RWPE2 (cell line): Measurements from ENCODE around the gene ZNF579.
A peak's percentile ranks its signal among the peaks of the same experiment; 100 is the strongest.

Experiments used
- ATAC-seq: fragments of 200-7000 bp; cut with Tn5 transposase; 3 replicates; pipeline ENCODE4 v1.9.1; 2021; ENCODE audit warnings: low read depth
- DNase-seq: peaks from one replicate; pipeline ENCODE4 v3.0.0-alpha.2; 2020; ENCODE audit warnings: low spot score
- H3K27ac ChIP-seq: fragments of 450-650 bp; 2 replicates; pipeline ENCODE4 v1.5.1; 2017; ENCODE audit warnings: mild to moderate bottlenecking; ENCODE audit not compliant: poor library complexity, severe bottlenecking
- H3K27me3 ChIP-seq: fragments of 250-450 bp; sonication (Bioruptor Pico); 2 replicates; pipeline ENCODE4 v1.5.1; 2021; ENCODE audit warnings: mild to moderate bottlenecking, moderate library complexity; ENCODE audit not compliant: insufficient read depth, poor library complexity, severe bottlenecking
- H3K36me3 ChIP-seq: fragments of 250-450 bp; sonication (Bioruptor Pico); 2 replicates; pipeline ENCODE4 v1.5.1; 2020; ENCODE audit warnings: low read depth, mild to moderate bottlenecking, moderate library complexity
- H3K4me1 ChIP-seq: fragments of 250-450 bp; sonication (Bioruptor Pico); 2 replicates; pipeline ENCODE4 v1.5.1; 2021; ENCODE audit warnings: mild to moderate bottlenecking, moderate library complexity; ENCODE audit not compliant: insufficient read depth, poor library complexity, severe bottlenecking
- H3K4me3 ChIP-seq: fragments of 250-450 bp; sonication (Bioruptor Pico); 2 replicates; pipeline ENCODE4 v1.5.1; 2021; ENCODE audit warnings: mild to moderate bottlenecking, moderate library complexity; ENCODE audit not compliant: severe bottlenecking
- H3K9me3 ChIP-seq: fragments of 250-450 bp; sonication (Bioruptor Pico); 2 replicates; pipeline ENCODE4 v1.5.1; 2021; ENCODE audit warnings: mild to moderate bottlenecking, moderate library complexity; ENCODE audit not compliant: severe bottlenecking
- TF ChIP-seq, protein P1 (sequence below): fragments of 450-650 bp; IDR thresholded peaks from one replicate; pipeline ENCODE4 v1.5.1; 2017; ENCODE audit warnings: mild to moderate bottlenecking, moderate library complexity; ENCODE audit not compliant: poor library complexity, severe bottlenecking

ZNF579 gene

GRCh38 chr19:55599468-55599841 is 18.8 kb upstream of the ZNF579 start, which contains the start of gene FIZ1:
Gene FIZ1, minus strand, starts transcription at chr19:55599517. Its CDS starts 1,652 bp downstream, at chr19:55597865.
- H3K27ac ChIP-seq: peak within 1 kb of the TSS; percentile 83
- DNase-seq (peak; percentile 95), ATAC-seq (peak; percentile 80)
- peak within 1 kb of the TSS; percentile 67 for H3K4me3 ChIP-seq
- peaks cover 24% of the 10 kb centered on the region for H3K36me3 ChIP-seq
- no peaks in the 10 kb centered on the region for H3K27me3 ChIP-seq
- H3K4me1 ChIP-seq: peaks cover 9% of the 10 kb centered on the region
- H3K9me3 ChIP-seq: no peaks in the 10 kb centered on the region
- TF ChIP-seq, protein P1, sequence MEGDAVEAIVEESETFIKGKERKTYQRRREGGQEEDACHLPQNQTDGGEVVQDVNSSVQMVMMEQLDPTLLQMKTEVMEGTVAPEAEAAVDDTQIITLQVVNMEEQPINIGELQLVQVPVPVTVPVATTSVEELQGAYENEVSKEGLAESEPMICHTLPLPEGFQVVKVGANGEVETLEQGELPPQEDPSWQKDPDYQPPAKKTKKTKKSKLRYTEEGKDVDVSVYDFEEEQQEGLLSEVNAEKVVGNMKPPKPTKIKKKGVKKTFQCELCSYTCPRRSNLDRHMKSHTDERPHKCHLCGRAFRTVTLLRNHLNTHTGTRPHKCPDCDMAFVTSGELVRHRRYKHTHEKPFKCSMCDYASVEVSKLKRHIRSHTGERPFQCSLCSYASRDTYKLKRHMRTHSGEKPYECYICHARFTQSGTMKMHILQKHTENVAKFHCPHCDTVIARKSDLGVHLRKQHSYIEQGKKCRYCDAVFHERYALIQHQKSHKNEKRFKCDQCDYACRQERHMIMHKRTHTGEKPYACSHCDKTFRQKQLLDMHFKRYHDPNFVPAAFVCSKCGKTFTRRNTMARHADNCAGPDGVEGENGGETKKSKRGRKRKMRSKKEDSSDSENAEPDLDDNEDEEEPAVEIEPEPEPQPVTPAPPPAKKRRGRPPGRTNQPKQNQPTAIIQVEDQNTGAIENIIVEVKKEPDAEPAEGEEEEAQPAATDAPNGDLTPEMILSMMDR: no peak

DNA sequence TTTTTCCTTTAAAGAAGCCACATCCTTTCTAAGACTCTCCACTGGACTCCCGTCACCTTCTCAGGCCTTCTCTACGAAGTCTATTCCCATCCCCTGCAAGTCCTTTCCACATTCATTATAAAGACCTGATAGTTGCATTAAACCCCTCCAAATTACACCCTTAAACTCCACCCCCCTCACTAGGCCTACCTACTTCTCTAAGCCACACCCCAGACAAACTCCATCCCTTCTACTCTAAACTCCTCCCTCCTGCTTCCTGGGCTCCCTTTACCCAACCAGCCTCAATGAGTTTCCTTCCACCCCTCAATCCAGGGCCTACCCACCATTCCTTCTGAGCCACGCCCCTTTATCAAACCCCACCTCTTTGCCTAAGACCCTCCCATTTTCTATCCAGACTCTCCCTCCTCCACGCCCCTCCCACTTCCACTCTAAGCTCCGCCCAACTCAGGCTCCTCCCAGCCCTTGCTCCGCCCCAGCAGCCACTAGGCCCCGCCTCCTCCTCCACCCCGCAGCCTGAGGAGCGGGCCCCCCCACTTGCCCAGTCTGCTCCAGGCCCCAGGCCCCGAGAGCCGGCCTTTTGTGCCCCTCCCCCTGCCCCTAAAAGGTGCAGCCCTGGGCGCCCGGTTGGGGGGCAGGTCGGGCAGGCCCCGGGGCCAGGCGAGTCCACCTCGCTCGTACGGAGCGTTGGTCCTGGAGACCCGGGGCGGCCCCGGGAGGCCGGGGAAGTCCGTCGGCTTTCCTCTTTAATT is 18.2 kb upstream of the ZNF579 start:
- Histone ChIP-seq H3K27ac (peak overlapping the region; percentile 83), H3K36me3 (peaks cover 24% of the 10 kb centered on the region), H3K27me3 (no peaks in the 10 kb centered on the region), H3K4me1 (peaks cover 9% of the 10 kb centered on the region), H3K9me3 (no peaks in the 10 kb centered on the region), H3K4me3 (peak overlapping the region; percentile 67)
- DNase-seq (peak; percentile 88), ATAC-seq (peak; percentile 63)
- TF ChIP-seq, protein P1: no peak

DNA sequence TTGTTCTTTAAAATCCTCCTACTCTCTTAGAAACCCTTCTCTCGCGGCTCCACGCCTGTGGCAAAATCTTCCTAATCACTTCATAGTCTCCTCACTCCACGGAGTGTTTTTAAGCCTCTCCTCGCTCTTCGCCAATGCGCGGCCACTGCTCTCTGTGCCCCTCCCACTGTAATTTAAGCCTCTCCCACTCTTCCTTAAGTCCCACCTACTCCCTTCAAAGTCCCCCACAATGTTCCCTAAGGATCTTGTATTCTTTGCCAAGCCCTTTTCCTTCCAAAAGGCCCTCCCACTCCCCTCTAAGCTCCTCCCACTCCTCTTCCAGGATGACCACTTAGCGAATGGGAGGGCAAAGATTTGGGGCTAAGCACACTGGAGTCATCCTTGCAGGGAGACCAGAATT is 17.4 kb upstream of the ZNF579 start:
- Histone ChIP-seq H3K36me3 (peaks cover 24% of the 10 kb centered on the region), H3K4me1 (peaks cover 9% of the 10 kb centered on the region), H3K27ac (no peak overlapping the region), H3K4me3 (no peak overlapping the region), H3K27me3 (no peaks in the 10 kb centered on the region), H3K9me3 (no peaks in the 10 kb centered on the region)
- TF ChIP-seq, protein P1: no peak
- DNase-seq (no peak), ATAC-seq (no peak)

DNA sequence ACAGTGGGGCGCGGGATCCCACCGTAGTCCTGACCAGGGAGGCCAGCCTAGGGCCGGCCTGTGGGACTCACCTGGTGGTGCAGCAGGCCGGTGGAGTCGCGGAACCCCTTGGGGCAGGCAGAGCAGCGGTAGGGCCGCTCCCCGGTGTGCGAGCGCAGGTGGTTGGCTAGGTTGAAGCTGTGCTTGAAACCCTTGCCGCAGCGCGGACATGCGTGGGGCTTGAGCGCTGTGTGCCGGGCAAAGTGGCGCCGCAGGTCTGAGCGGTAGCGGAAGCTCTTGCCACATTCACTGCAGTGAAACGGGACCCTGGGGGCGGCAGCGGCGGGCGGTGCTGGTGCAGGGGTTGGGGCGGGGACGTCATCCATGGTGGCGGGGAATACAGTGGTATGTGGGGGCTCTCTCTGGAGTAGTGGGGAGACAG is 16.9 kb upstream of the ZNF579 start:
- Histone ChIP-seq H3K9me3 (no peaks in the 10 kb centered on the region), H3K36me3 (peaks cover 24% of the 10 kb centered on the region), H3K27ac (no peak overlapping the region), H3K27me3 (no peaks in the 10 kb centered on the region), H3K4me3 (no peak overlapping the region), H3K4me1 (peaks cover 9% of the 10 kb centered on the region)
- TF ChIP-seq, protein P1: no peak
- DNase-seq (no peak), ATAC-seq (no peak)

DNA sequence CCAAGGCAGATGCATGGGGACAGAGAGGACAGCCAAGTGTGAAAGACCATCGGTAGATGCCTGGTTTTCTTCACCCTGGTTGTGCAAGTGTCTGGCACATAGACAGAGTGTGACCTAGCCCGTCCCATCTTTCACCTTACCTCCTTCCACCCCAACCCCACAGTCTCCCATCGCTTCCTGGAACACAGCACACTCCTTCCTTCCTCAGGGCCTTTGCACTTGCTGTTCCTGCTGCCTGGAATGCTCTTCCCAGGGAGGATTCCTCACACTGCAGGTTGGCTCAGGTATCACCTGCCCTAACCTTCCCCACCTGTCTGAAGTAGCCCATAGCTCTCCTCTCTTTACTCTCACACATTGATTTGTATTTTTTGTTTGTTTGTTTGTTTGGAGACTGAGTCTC is 15.7 kb upstream of the ZNF579 start:
- Histone ChIP-seq H3K36me3 (peaks cover 24% of the 10 kb centered on the region), H3K27ac (no peak overlapping the region), H3K9me3 (no peaks in the 10 kb centered on the region), H3K4me3 (no peak overlapping the region), H3K4me1 (peaks cover 7% of the 10 kb centered on the region), H3K27me3 (no peaks in the 10 kb centered on the region)
- TF ChIP-seq, protein P1: no peak
- no peak for ATAC-seq
- no peak for DNase-seq
